GM18868 (cell line): Measurements from ENCODE around the gene CAMTA2.

Experiments
- ATAC-seq: cut with Tn5 transposase; IDR thresholded peaks from one replicate; pipeline ENCODE4 v1.9.1; 2021; ENCODE audit warnings: mild to moderate bottlenecking, moderate library complexity; ENCODE audit not compliant: unreplicated experiment

The CAMTA2 gene

GRCh38 chr17:4968486-4969046 is 18.9 kb downstream of the CAMTA2 start:
- no peak for ATAC-seq

- peak; percentile 60 for ATAC-seq
Measured at GRCh38 chr17:4967539-4968485, 19.7 kb downstream of the CAMTA2 start, which contains the start of gene SPAG7. SPAG7 (minus strand) TSS chr17:4967817; CDS start chr17:4967804, 13 bp downstream.

- ATAC-seq, result peak; percentile 77
Measured at GRCh38 chr17:4966844-4967538, 20.5 kb downstream of the CAMTA2 start.

- no peak for ATAC-seq
Measured at GRCh38 chr17:4965311-4965986, 22.0 kb downstream of the CAMTA2 start.

- no peak for ATAC-seq
Measured at GRCh38 chr17:4960279-4960922, 27.1 kb downstream of the CAMTA2 start.

- ATAC-seq, result no peak
Measured at GRCh38 chr17:4959261-4959965, 28.1 kb downstream of the CAMTA2 start.

- no peak for ATAC-seq
Measured at GRCh38 chr17:4958102-4958501, 29.4 kb downstream of the CAMTA2 start.

- ATAC-seq, result no peak
Measured at GRCh38 chr17:4956493-4957061, 30.9 kb downstream of the CAMTA2 start.

- ATAC-seq, result no peak
Measured at GRCh38 chr17:4955091-4955490, 32.4 kb downstream of the CAMTA2 start.

GRCh38 chr17:4953451-4953961 is 34.0 kb downstream of the CAMTA2 start:
- ATAC-seq, result no peak

GRCh38 chr17:4951486-4951885 is 36.0 kb downstream of the CAMTA2 start:
- ATAC-seq, result no peak

- no peak for ATAC-seq
Measured at GRCh38 chr17:4950746-4951204, 36.7 kb downstream of the CAMTA2 start, which contains the start of gene ENO3. ENO3 (plus strand) TSS chr17:4951119; CDS start chr17:4951830, 711 bp downstream.

- ATAC-seq, result no peak
Measured at GRCh38 chr17:4950075-4950745, 37.3 kb downstream of the CAMTA2 start.

- ATAC-seq, result peak; percentile 21
Measured at GRCh38 chr17:4949321-4950074, 38.0 kb downstream of the CAMTA2 start.

- peak; percentile 32 for ATAC-seq
Measured at GRCh38 chr17:4948931-4949320, 38.5 kb downstream of the CAMTA2 start.

GRCh38 chr17:4948166-4948930 is 39.1 kb downstream of the CAMTA2 start, which contains the start of gene PFN1:
PFN1 (minus strand) TSS chr17:4948530; CDS start chr17:4948394, 136 bp downstream.
- ATAC-seq, result no peak
